HG02943 (cell line): ENCODE measurements around the gene TAX1BP1.
A peak's percentile ranks its signal among the peaks of the same experiment; 100 is the strongest.
"Not testable (repeated sequence)": the region's sequence is repeated elsewhere in the genome, so short reads cannot be mapped to it uniquely, and the experiment has no call there.

Source experiments
- ATAC-seq: cut with Tn5 transposase; IDR thresholded peaks from one replicate; pipeline ENCODE4 v1.9.1; 2021; ENCODE audit warnings: mild to moderate bottlenecking, low read depth, moderate library complexity; ENCODE audit not compliant: unreplicated experiment

The TAX1BP1 gene

GRCh38 chr7:27737616-27738015 is 2.3 kb upstream of the TAX1BP1 start:
- no peak for ATAC-seq

- ATAC-seq: peak; percentile 33
Measured at GRCh38 chr7:27739301-27739908, 557 bp upstream of the TAX1BP1 start.

- peak; percentile 69 for ATAC-seq
Measured at GRCh38 chr7:27740449-27741086, 606 bp downstream of the TAX1BP1 start.

DNA sequence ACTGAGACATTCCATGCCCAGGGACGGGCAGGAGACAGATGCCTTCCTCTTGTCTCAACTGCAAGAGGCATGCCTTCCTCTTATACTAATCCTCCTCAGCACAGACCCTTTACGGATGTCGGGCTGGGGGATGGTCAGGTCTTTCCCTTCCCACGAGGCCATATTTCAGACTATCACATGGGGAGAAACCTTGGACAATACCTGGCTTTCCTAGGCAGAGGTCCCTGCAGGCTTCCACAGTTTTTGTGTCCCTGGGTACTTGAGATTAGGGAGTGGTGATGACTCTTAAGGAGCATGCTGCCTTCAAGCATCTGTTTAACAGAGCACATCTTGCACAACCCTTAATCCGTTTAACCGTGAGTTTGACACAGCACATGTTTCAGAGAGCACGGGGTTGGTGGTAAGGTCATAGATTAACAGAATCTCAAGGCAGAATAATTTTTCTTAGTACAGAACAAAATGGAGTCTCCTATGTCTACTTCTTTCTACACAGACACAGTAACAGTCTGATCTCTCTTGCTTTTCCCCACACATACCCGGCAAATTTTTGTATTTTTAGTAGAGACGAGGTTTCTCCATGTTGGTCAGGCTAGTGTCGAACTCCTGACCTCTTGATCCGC is 2.2 kb downstream of the TAX1BP1 start:
- not testable (repeated sequence) for ATAC-seq

DNA sequence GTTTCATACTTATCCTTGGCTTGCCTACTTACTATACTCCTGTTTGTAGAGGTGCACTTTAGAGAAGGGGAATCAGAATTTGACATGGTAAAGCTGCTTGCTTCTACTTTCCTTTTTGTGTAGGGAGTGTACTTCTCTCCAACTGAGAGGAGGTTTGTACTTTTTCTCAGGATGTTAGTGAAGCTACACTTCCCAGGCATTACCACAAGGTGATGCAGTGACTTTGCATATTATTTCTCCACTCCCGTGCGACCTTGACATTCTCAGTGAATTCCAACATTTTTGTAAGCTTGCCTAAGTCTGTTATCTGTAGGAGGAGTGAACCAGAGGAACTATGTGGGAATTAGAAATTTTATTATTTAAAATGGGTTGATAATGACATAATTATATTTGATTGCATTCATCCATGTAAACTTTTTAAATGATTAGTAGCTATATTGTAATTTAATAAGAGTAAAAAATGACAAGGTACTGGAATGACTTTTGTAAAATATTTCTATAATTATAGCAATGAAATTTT is 5.2 kb downstream of the TAX1BP1 start:
- no peak for ATAC-seq

- ATAC-seq: no peak
Measured at GRCh38 chr7:27746486-27746885, 6.5 kb downstream of the TAX1BP1 start.

- no peak for ATAC-seq
Measured at GRCh38 chr7:27746978-27747377, 7.0 kb downstream of the TAX1BP1 start.

DNA sequence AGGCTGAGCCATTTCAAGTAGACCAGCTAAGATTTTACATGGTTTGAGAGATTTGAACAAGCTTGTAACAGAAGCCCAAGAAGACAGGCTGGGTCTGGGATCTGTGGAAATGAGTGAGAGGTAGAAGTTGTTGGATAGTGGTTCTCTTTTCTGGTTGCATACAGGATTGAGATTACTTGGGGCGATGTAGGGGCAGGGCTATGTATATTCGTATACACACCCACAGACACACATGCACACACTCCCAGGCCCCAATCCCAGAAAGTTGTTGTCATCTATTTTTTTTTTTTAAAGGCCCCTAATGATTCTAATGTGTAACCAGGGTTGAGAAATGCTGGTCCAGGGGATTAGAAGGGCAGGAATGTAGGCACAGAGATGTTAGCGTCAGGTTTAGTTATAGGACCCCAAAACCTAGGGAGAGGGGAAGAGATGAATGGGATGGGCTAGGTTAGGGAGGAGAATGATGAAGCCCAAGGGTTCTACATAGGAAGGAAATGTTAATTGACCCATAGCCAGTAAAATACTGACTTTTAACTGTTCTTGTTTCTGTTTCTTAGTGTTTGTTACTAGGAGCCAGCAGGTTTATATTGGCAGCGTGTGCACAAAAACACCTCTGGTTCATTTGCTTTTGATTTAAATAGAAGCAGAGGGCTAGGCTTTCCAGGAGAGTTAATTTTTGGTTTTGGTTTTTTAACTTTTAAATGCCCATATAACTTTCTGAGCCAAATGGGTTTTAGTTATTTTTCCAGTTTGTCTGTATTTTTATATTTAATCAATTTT is 7.8 kb downstream of the TAX1BP1 start:
- ATAC-seq: no peak

GRCh38 chr7:27750316-27750715 is 10.4 kb downstream of the TAX1BP1 start:
- no peak for ATAC-seq

DNA sequence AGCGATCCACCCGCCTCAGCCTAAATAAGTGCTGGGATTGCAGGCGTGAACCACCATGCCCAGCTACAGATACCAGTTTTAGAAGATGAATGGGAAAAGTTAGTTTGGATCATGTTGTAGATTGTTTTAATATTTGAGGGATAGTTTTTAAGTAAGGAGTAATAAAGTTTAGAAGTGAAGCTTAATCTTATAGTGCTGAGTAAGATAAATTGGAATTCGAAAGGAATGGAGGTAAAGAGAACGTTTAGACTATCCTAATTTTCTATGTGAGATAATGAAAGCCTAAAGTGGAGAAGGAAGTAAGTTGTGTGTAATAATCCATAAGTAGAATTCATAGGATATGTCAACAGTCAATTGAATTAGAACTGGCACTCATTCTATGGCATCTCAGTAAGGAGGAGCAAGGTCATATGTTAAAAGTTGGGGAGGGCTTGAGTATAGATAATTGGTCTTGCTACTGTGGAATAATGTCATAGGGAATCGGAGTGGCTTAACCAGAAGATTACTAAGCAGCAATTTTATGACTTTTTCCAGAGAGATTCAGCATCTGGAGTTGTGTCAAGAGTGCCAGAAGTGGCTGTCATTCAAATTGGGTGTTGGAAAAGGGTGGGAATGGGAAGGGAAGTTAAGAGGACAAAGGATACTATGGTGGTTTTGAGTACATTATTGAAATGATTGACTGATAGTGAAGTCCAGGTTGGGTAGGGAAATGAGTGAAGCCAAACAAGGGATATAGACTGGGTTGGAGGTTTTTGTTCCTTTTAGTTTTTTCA is 12.1 kb downstream of the TAX1BP1 start:
- ATAC-seq: no peak

DNA sequence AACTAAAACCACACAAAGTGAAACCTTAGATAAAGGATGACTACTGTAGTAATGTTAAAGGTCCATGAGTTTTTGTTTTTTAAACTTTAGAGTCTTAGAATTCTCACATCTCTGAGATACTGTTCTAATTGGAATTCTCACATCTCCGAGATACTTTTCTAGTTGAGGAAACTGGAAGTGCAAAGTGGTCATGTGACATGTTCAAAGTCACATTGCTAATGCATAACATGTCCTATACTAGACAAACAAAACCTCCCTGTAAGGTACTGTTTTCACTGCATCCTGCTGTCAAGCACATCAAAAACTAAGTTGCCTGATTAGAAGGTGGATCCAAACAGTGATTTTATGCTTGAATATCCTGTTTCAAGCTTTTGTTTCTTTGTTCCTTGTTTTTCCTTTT is 13.9 kb downstream of the TAX1BP1 start:
- no peak for ATAC-seq

DNA sequence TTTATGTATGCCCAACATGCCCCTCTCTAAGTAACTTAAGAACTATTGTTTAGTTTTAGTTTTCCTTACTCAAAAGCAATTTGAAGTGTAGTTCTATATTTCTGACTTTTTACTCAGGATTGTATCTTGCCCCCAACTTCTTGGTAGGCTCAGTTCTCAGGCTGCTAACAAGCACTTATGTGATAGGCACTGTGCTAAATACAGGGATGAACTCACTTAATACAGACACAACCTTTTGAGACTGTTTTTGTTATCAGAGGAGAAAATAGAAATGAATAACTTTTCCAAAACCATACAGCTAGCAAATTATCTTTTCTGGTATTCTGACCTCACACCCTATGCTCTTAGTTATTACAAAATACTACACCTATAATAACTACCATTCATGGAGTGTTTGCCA is 16.3 kb downstream of the TAX1BP1 start:
- ATAC-seq: no peak

- no peak for ATAC-seq
Measured at GRCh38 chr7:27759491-27759890, 19.5 kb downstream of the TAX1BP1 start.

- ATAC-seq: no peak
Measured at GRCh38 chr7:27762062-27762461, 22.1 kb downstream of the TAX1BP1 start.

DNA sequence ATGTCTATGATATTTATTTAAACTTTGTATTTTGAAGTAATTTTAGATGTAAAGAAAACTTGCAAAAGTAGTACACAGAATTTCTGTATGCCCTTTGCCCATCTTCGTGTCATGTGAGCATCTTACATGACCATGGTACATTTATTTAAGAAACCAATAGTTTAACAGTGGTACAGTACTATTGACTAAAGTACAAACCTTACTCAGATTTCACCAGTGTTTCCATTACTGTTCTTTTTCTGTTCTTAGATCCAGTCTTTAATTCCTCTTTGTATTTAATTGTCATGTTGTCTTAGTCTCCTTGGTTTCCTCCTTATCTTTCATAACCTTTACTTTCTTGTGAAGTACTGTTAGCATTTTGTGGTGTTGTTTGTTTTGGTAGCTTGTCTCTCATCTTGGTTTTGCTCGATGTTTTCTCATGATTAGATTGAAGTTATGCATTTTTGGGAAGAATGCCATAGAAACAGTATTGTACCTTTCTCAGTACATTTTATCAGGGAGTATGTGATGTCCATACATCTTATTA is 24.1 kb downstream of the TAX1BP1 start:
- no peak for ATAC-seq

GRCh38 chr7:27765841-27766240 is 25.9 kb downstream of the TAX1BP1 start:
- no peak for ATAC-seq

- no peak for ATAC-seq
Measured at GRCh38 chr7:27767374-27767773, 27.4 kb downstream of the TAX1BP1 start.

GRCh38 chr7:27771111-27771510 is 31.1 kb downstream of the TAX1BP1 start:
- ATAC-seq: no peak

DNA sequence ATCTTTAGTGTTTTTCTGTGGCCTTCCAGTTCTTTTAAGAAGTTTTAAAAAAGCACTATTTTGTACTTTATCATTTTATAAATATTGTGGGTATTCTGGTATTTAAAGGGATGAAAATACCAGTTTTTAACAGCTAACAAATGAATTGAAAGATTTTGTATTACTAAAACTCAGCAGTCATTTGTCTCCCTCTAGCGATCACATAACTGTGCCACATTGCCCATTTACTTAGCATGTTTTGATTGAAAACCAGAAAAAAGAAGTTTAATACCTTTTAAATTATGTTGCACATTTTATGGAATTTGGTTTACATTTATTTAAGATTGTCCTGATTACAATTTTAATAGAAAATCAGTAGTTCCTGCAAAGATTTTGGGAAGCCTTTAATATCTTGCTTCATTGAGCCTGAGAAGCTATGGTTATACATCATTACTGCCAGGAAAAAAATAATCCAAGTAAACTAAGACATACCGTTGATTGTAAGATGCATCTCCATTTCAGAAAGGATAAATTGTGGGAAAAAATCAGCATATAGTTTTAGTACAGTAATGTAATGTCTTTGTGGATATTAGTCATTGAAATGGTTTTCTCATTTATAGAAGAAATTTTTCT is 34.9 kb downstream of the TAX1BP1 start:
- ATAC-seq: no peak

DNA sequence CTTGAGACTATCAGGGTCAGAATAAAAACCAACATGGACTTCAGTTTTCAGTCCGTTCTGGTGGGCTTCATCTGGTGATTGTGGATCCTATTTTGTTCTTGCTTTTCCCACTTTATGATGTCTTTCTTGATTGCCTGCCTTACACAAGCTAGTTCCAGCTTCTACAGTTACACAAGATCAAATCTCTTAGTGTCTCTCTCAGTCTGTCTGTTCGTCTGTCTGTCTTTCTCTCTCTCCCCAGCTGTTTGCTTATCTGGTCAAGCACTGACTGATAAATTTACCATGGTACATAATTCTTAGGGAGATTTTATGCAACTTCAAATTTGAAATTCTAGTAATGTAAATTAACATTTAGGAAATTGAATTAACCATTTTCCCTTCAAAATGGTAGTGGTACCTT is 35.8 kb downstream of the TAX1BP1 start:
- no peak for ATAC-seq
